ENCODE data around the gene SPEM1.

Gene SPEM1

GRCh38 chr17:7419819-7420610 is at the start of gene SPEM1:
TSS of gene SPEM1 (plus strand) at chr17:7420324. CDS start at chr17:7420385, 61 bp downstream.
- in situ Hi-C loops (cut with HindIII; ENCODE audit: low sequenced_read_pairs) = no loop called here

GRCh38 chr17:7370853-7371252 is 49.3 kb upstream of the SPEM1 start:
- in situ Hi-C loops (cut with HindIII; ENCODE audit: low sequenced_read_pairs) = no loop called here

- in situ Hi-C loops (cut with HindIII; ENCODE audit: low sequenced_read_pairs) = no loop called here
Observed at GRCh38 chr17:7374353-7374752, 45.8 kb upstream of the SPEM1 start.

GRCh38 chr17:7379134-7379533 is 41.0 kb upstream of the SPEM1 start:
- in situ Hi-C loops (cut with HindIII; ENCODE audit: low sequenced_read_pairs) = no loop called here

- in situ Hi-C loops (cut with HindIII; ENCODE audit: low sequenced_read_pairs) = no loop called here
Observed at GRCh38 chr17:7380321-7380720, 39.8 kb upstream of the SPEM1 start.

GRCh38 chr17:7380855-7381683 is 39.1 kb upstream of the SPEM1 start, which contains the start of gene TNK1:
TSS of gene TNK1 (plus strand) at chr17:7381089. CDS start at chr17:7382927, 1,838 bp downstream.
- in situ Hi-C loops (cut with HindIII; ENCODE audit: low sequenced_read_pairs) = no loop called here

- in situ Hi-C loops (cut with HindIII; ENCODE audit: low sequenced_read_pairs) = no loop called here
Observed at GRCh38 chr17:7382901-7383300, 37.2 kb upstream of the SPEM1 start.

GRCh38 chr17:7383371-7383741 is 36.8 kb upstream of the SPEM1 start:
- in situ Hi-C loops (cut with HindIII; ENCODE audit: low sequenced_read_pairs) = no loop called here

GRCh38 chr17:7383742-7384488 is 36.2 kb upstream of the SPEM1 start:
- in situ Hi-C loops (cut with HindIII; ENCODE audit: low sequenced_read_pairs) = no loop called here

GRCh38 chr17:7384489-7385081 is 35.5 kb upstream of the SPEM1 start:
- in situ Hi-C loops (cut with HindIII; ENCODE audit: low sequenced_read_pairs) = loop anchor here (5.0 kb wide), 2 partner anchors 48 to 93 kb away; partner anchors contain the start of gene ZBTB4

GRCh38 chr17:7388856-7389255 is 31.3 kb upstream of the SPEM1 start:
- in situ Hi-C loops (cut with HindIII; ENCODE audit: low sequenced_read_pairs) = loop anchor here (5.0 kb wide), 2 partner anchors 43 to 88 kb away; partner anchors contain the start of gene ZBTB4

GRCh38 chr17:7389924-7390910 is 29.9 kb upstream of the SPEM1 start:
- in situ Hi-C loops (cut with HindIII; ENCODE audit: low sequenced_read_pairs) = loop anchor here (5.0 kb wide), 2 partner anchors 42 to 87 kb away; partner anchors contain the start of gene ZBTB4

GRCh38 chr17:7391307-7391706 is 28.8 kb upstream of the SPEM1 start:
- in situ Hi-C loops (cut with HindIII; ENCODE audit: low sequenced_read_pairs) = no loop called here

- in situ Hi-C loops (cut with HindIII; ENCODE audit: low sequenced_read_pairs) = no loop called here
Observed at GRCh38 chr17:7392696-7393612, 27.2 kb upstream of the SPEM1 start.

- in situ Hi-C loops (cut with HindIII; ENCODE audit: low sequenced_read_pairs) = no loop called here
Observed at GRCh38 chr17:7393613-7394451, 26.3 kb upstream of the SPEM1 start.

GRCh38 chr17:7394452-7395191 is 25.5 kb upstream of the SPEM1 start, which contains the start of gene PLSCR3:
TSS of gene PLSCR3 (minus strand) at chr17:7394525. CDS start at chr17:7394110, 415 bp downstream.
- in situ Hi-C loops (cut with HindIII; ENCODE audit: low sequenced_read_pairs) = no loop called here

GRCh38 chr17:7396147-7396546 is 24.0 kb upstream of the SPEM1 start:
- in situ Hi-C loops (cut with HindIII; ENCODE audit: low sequenced_read_pairs) = no loop called here

Data from endothelial cell of hepatic sinusoid (primary cell).